AG08396 (cell line): Measurements from ENCODE around the gene BABAM2.
"Not testable (repeated sequence)": the region's sequence is repeated elsewhere in the genome, so short reads cannot be mapped to it uniquely, and the experiment has no call there.

Source experiments
- DNase-seq: peaks from one replicate; pipeline ENCODE4 v3.0.0; 2012; ENCODE audit warnings: low spot score, mixed read lengths

BABAM2 gene

GRCh38 chr2:28360058-28360717, 469.7 kb downstream of the BABAM2 start:
- DNase-seq, result no peak

- DNase-seq, result peak; percentile 33
Observed at GRCh38 chr2:28360718-28361293, 470.3 kb downstream of the BABAM2 start.

- no peak for DNase-seq
Observed at GRCh38 chr2:28361991-28362710, 471.6 kb downstream of the BABAM2 start.

GRCh38 chr2:28362991-28363521, 472.5 kb downstream of the BABAM2 start:
- no peak for DNase-seq

GRCh38 chr2:28363686-28364280, 473.3 kb downstream of the BABAM2 start:
- DNase-seq, result no peak

- DNase-seq, result no peak
Observed at GRCh38 chr2:28364610-28365009, 474.1 kb downstream of the BABAM2 start.

GRCh38 chr2:28365158-28365557, 474.6 kb downstream of the BABAM2 start:
- no peak for DNase-seq

GRCh38 chr2:28366149-28366495, 475.6 kb downstream of the BABAM2 start:
- no peak for DNase-seq

- no peak for DNase-seq
Observed at GRCh38 chr2:28366496-28367282, 476.2 kb downstream of the BABAM2 start.

- DNase-seq, result no peak
Observed at GRCh38 chr2:28367667-28368356, 477.3 kb downstream of the BABAM2 start.

- DNase-seq, result no peak
Observed at GRCh38 chr2:28368357-28368798, 477.8 kb downstream of the BABAM2 start.

GRCh38 chr2:28369358-28369757, 478.8 kb downstream of the BABAM2 start:
- no peak for DNase-seq

- no peak for DNase-seq
Observed at GRCh38 chr2:28370354-28370753, 479.8 kb downstream of the BABAM2 start.

- not testable (repeated sequence) for DNase-seq
Observed at GRCh38 chr2:28371728-28372127, 481.2 kb downstream of the BABAM2 start.

- no peak for DNase-seq
Observed at GRCh38 chr2:28373854-28374253, 483.3 kb downstream of the BABAM2 start.

- DNase-seq, result no peak
Observed at GRCh38 chr2:28374331-28374730, 483.8 kb downstream of the BABAM2 start.

GRCh38 chr2:28375236-28375635, 484.7 kb downstream of the BABAM2 start:
- no peak for DNase-seq

GRCh38 chr2:28375742-28376631, 485.5 kb downstream of the BABAM2 start:
- DNase-seq, result no peak

GRCh38 chr2:28377195-28377816, 486.8 kb downstream of the BABAM2 start:
- DNase-seq, result no peak
